ENCODE measurements around the gene GP1BA.

The GP1BA gene

DNA sequence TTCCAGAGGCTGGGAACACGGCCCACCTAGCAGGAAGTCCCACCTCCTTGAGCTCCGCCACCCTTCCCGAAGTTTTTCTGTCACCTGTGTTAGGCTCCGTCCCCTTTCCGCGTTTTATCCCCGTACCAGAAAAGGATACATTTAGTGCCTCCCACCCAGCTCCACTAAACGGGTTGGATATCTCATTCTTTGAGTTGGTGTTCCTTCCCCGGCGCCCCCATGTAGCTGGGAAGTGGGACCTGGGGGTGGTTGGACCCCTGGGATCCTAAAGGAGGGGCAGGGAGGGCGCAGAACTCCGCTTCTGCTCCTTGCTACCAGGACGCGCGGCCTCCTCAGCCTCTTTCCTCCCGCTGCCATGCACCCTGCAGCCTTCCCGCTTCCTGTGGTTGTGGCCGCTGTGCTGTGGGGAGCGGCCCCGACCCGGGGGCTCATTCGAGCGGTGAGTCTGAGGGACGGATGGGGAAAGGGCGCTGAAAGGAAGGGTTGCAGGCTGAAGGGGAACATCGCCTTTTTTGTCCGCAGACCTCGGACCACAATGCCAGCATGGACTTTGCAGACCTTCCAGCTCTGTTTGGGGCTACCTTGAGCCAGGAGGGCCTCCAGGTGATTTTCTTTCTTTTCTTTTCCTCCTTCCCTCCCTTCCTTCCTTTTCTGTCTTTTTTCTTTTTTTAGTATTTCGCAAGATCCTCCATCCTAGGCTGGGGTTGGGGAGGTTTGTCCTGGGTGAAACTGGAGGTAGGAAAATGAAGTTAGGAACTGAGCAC lies 8.7 kb downstream of the GP1BA start:
- no peak for DNase-seq (ENCODE audit: extremely low read depth, low read depth)
- TF ChIP-seq, protein P1, sequence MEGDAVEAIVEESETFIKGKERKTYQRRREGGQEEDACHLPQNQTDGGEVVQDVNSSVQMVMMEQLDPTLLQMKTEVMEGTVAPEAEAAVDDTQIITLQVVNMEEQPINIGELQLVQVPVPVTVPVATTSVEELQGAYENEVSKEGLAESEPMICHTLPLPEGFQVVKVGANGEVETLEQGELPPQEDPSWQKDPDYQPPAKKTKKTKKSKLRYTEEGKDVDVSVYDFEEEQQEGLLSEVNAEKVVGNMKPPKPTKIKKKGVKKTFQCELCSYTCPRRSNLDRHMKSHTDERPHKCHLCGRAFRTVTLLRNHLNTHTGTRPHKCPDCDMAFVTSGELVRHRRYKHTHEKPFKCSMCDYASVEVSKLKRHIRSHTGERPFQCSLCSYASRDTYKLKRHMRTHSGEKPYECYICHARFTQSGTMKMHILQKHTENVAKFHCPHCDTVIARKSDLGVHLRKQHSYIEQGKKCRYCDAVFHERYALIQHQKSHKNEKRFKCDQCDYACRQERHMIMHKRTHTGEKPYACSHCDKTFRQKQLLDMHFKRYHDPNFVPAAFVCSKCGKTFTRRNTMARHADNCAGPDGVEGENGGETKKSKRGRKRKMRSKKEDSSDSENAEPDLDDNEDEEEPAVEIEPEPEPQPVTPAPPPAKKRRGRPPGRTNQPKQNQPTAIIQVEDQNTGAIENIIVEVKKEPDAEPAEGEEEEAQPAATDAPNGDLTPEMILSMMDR (IDR thresholded peaks at IDR 0.05; ENCODE audit: low read depth, low read length), result no peak

DNA sequence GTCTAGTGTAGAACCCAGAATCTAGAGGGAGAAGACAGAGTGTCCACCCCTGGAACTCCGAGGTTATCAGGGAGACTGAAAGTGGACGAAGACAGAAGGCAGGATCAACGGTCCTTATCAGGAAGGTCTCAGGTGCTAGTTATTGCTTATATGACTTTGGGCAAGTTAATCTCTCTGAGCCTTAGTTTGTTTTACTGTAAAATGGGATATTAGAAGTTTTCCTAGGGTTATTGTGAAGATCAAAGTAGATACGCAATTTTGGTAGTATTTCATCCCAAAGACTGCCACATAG lies 9.2 kb downstream of the GP1BA start:
- no peak for DNase-seq (ENCODE audit: extremely low read depth, low read depth)
- TF ChIP-seq, protein P1 (IDR thresholded peaks at IDR 0.05; ENCODE audit: low read depth, low read length), result no peak

DNA sequence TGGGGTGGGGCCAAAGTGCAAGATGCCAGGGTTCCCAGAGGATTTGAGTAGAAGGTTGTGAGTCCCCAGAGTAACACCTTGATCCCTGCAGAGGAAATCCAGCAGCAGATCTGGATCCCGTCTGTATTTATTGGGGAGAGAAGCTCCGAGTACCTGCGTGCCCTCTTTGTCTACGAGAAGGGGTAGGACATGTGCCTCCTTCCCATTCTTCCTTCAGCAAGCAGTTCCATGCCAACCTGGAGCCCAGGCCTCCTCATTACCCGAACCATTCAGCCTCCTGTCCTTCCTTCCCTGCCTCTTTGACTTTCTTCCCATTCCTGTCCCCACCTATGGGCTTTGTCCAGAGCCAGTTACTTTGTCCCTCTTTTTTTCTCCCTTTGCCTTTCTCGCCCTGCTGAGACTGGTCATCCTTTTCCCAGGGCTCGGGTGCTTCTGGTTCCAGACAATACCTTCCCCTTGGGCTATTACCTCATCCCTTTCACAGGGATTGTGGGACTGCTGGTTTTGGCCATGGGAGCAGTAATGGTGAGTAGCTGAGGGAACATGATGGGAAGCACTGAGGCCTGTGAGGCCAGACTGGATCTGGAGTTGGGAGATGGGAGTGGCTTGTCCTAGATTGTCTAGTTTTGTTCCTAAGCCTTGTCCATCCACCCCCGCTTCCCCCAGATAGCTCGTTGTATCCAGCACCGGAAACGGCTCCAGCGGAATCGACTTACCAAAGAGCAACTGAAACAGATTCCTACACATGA lies 10.9 kb downstream of the GP1BA start:
- TF ChIP-seq, protein P1 (IDR thresholded peaks at IDR 0.05; ENCODE audit: low read depth, low read length), result no peak
- DNase-seq (ENCODE audit: extremely low read depth, low read depth), result no peak

DNA sequence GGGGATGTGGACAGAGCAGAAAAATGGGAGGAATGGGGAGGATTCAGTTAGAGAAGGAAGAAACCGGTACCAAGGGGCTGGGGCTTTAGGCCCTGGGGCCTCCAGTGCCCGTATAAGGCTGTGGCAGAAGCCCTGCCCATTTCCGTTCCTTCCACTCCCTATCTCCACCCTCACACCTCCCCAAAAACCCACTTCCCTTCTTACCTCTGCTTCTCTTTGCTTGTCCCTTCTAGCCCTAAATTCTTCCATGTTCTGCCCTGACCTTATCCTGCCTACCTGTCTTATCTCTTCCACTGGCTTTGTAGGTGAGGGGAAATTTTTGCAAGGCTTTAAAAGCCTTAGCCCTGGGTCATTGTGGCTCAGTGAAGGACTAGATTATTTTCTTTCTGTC lies 12.1 kb downstream of the GP1BA start:
- DNase-seq (ENCODE audit: extremely low read depth, low read depth), result no peak
- TF ChIP-seq, protein P1 (IDR thresholded peaks at IDR 0.05; ENCODE audit: low read depth, low read length), result no peak

DNA sequence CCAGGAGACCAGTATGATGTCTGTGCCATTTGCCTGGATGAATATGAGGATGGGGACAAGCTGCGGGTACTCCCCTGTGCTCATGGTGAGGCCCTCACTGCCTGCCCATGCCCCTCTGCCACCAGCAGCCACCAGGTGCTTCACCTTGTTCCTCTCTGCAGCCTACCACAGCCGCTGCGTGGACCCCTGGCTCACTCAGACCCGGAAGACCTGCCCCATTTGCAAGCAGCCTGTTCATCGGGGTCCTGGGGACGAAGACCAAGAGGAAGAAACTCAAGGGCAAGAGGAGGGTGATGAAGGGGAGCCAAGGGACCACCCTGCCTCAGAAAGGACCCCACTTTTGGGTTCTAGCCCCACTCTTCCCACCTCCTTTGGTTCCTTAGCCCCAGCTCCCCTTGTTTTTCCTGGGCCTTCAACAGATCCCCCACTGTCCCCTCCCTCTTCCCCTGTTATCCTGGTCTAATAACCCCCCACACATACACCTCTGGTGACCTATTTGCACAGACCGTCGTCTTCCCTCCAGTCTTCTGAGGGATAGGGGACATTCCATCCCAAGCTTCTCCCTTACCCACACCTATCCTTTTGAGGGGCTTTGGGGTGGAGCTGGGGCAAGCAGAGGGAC lies 12.6 kb downstream of the GP1BA start:
- no peak for DNase-seq (ENCODE audit: extremely low read depth, low read depth)
- TF ChIP-seq, protein P1 (IDR thresholded peaks at IDR 0.05; ENCODE audit: low read depth, low read length), result no peak

DNA sequence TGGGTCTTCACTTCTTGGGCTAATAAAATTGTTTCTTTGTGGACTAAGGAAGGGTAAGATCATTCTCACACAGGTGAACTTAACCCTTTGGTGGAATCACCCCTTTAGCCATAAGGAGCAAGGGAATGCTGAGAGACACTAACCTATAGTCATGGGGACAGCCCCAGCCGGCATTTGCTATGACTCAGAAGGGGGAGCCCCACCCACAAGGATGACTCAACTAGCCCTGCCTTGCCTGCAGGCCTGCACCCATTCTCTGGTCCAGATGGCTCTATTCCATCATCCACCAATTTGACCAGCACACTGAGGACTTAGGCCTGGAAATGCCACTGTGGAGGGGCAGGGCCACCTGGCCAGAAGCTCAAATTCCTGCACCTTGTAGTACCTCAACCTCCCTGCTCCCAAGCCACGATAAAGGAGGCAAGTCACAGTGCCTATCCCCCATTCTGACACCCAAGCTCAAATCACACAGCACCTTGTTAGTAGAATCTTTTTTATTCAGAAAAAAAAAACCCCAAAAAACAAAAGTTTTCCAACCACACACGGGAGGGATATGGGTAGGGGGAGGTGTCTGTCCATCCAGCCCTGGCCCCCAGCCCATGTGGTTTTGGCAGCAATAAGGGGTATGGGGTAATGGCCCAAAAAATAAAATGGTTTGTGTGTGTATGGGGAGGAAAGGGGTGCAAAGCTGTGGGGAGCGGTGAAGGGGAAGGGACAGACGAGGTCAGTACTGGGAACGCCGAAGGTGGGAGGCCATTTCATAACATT lies 13.3 kb downstream of the GP1BA start:
- TF ChIP-seq, protein P1 (IDR thresholded peaks at IDR 0.05; ENCODE audit: low read depth, low read length), result no peak
- DNase-seq (ENCODE audit: extremely low read depth, low read depth), result peak; percentile 68

Measured in AG09319 (cell line).